Activated T-cell treated with anti-CD3 and anti-CD28 coated beads, Interleukin-2, amount 50 U/mL, for 1 hour (primary cell): ENCODE data around the gene SPOCK3.
"Not testable (repeated sequence)": the region's sequence is repeated elsewhere in the genome, so short reads cannot be mapped to it uniquely, and the experiment has no call there.

Source experiments
- DNase-seq: peaks from one replicate; pipeline ENCODE4 v3.0.0-alpha.2; 2020

SPOCK3 gene

DNA sequence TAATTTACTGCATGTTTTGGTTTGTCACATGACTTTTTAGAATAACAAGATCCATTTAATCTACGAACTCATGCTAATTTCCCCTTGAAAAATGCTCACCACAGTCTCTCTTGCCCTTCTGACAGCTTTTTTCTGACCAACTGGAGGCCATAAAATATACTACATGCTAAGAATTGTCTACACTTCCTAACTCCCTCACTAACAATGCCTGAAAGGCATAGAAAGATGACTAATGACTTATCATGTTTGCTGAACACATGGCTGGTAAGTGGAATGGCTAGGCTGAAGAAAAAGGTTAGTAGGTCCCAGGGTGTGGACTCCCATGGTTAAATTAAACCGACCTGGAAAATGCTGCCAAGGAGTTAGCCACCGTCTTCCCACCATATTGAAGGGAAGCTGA lies 309.9 kb downstream of the SPOCK3 start:
- DNase-seq: no peak

DNA sequence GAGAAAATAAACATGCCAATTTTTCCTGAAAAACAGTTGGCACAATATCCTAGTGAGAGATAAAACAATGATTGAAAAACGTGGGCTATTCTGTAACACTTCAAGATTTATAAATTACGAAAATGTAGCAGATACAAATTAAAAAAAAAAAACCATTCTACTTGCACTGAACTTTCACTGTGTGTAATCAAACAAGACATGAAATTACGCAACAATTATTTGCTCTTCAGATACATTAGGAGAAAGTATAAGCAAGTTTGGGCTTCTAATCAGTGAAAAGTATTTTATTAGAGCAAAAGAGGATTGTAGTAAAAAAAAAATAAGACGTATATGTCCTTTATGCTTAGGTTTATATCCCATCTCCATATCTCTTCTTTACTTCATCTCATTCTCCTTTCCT lies 320.4 kb downstream of the SPOCK3 start:
- no peak for DNase-seq

DNA sequence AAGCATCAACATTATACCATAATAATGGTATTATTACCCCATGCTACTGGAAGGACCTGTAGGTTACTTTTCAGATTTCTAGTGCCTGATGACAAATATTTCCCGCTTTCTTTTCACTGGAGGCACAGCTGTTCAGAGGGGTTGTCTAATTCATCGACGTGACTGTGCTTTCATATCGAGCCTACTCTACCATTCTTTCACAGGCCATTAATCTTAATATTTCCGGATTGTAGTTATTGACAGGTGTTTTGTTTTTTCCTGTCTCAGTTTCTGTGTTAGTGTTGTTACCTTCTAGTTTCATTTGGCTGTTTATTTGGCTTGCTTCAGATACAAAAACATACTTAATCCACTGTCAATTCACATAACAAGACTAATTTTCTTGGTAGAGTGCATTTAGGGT lies 330.9 kb downstream of the SPOCK3 start:
- DNase-seq: no peak

DNA sequence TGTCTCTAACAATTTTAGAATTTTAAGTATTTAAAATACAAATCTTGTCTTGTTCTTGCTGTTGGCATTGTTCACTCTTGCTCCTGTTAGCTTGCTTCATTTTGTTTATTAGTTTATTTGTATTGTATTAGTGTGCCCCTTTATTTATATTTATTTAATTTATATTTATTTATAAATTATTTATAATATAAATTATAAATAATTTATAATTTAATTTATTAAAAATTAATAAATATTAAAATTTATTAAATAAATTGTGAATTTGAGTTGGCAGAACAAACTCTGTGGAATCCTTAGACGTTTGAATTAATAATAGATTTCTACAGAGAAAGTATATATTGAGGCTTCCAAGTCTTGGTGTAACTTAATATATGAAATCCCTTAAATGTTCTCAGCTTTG lies 331.4 kb downstream of the SPOCK3 start:
- no peak for DNase-seq

DNA sequence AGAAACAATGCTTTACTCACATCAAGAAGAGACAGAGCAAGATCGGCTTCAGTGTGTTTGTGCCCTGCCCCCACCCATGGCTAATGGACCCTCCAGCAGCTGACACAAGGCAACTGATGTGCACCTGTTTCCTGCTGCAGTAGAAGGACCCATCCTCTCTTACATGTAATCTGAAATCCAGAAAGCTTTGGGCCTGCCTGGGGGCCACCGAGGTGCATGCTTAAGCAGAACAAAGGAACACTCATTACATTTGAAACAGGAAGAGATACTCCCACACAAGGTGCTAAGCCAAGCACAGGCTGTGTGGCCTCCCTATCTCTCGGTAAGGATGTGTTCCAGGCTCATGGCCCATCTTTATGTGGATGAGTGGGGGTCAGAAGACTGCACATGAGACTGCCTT lies 338.0 kb downstream of the SPOCK3 start:
- DNase-seq: no peak

DNA sequence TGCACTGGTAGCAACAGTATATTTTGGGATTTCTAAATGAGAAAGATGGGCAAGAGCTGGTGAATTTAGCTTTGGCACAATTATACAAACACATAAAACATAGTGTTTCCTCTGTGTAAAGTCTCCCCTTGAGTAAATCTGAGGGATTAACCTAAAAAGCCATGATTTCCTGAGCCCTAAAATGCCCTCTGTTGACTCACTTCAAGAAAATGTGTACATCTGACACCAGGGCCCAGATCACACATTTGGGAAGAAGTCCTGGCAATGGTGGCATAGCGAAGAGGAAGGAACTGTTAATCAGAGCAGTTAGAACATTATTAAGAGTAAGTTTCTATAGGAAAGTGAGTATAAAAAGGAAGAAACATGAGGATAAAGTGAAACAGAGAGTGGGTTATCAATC lies 338.5 kb downstream of the SPOCK3 start:
- no peak for DNase-seq

DNA sequence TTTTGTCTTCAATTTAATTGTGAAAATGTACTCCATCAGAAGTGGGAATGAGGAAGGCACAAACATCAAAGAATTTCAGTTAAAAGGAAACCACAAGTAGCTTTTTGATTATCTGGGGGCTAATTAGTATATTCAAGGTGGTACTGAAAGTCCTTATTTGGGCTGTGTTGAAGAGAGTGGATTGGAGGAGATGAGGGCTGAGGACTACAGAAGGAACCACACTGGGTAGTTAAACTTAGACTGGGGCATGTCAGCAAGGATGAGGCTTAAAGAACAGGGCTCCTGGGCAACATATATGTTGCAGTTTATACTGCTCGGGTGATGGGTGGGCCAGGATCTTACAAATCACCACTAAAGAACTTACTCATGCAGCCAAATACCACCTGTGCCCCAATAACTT lies 346.8 kb downstream of the SPOCK3 start:
- DNase-seq: no peak

DNA sequence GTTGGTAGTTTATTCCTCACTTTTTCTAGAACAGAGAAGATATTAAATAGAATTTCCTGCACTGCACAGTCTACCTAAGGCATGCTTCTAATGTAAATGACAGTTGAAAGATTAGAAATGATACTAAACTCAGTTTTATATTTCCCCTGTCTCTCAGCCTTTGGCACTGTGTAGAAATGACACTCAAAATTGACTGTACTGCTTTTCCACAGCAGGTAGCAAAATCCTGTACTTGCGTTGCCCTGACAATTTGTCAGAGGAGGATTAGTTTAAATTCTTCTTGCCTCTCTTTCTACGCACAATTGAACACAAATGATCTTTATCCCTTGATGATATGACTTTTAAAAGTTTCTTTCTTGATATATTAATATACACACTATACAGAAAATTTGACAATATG lies 347.6 kb downstream of the SPOCK3 start:
- DNase-seq: no peak

DNA sequence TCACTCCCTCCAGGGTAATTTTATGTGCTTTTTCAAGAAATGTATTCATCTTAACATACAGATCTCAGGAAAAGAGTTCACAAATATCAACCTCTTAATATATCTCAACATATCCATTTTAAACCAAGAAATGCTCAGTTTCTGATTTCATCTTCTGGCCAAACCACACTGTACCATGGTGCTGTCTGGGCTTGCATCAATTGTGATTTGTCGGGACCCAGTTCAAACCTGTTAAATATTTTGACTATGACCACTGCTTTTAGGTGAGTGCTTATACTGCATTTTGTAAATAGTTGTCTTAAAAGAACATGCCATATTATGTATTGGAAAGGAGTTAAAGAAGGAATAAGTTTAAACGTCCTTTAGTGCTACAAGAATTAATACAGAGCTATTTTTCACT lies 352.1 kb downstream of the SPOCK3 start:
- no peak for DNase-seq

DNA sequence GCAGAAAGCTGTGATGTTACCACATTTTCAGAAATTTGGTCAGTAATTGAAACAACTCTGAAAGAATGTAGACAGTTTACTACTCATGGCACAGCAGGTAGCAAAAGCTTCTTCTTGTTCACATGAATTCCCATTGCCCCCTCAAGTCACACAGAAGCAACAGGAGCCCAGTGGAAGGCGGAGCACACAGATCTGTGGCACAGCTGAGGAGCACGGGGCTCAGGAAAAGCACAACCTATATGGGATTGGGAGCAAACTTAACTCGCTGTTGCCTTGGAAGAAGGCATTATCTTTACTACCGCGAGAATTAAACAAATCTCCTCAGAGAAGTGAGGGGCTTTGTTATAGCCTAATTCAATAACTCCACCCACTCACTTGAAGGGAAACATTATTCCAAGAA lies 358.5 kb downstream of the SPOCK3 start:
- DNase-seq: no peak

DNA sequence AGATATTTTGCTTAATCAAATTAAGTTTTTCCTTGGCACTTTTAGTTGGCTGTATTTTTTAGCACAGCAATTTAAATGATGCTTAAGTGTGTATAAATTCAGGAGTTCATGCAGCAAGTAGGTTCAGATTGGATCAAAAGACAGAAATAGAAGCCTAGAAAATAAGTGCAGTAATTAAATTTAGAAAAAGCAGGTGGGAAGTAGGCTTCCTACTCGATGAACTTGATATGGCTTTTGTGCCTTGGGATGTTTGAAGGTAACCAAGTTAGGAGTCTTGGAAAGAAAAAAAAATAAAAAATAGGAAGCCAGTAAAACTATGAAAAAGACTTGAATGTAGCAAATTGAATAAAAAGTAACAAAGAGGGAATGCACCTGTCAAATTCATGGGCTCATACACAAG lies 372.3 kb downstream of the SPOCK3 start:
- no peak for DNase-seq

DNA sequence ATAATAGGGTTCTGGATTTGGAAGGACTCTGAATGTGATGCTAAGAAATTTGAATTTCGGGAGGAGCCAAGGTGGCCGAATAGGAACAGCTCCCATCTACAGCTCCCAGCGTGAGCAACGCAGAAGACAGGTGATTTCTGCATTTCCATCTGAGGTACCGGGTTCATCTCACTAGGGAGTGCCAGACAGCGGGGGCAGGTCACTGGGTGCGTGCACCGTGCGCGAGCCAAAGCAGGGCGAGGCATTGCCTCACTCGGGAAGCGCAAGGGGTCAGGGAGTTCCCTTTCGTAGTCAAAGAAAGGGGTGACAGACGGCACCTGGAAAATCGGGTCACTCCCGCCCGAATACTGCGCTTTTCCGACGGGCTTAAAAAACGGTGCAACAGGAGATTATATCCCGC lies 383.9 kb downstream of the SPOCK3 start:
- DNase-seq: not testable (repeated sequence)

DNA sequence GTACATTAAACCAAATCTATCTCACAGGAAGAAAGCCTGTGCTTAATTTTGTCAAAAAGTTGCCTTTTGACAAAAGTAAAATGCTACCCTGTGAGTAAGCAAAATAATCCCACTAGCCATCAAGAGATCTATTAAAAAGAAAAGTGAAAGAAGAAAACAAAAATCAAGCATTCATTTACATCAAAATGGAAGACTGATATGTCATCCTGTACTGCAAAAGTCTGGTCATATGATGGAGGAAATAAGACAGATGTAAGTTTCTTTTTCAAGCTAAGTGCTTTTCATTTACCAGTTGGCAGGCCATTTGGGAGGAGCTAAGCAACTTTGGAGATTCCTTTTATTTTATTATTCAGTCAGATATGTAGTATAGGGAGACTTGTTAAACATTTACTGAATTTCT lies 387.4 kb downstream of the SPOCK3 start:
- no peak for DNase-seq

DNA sequence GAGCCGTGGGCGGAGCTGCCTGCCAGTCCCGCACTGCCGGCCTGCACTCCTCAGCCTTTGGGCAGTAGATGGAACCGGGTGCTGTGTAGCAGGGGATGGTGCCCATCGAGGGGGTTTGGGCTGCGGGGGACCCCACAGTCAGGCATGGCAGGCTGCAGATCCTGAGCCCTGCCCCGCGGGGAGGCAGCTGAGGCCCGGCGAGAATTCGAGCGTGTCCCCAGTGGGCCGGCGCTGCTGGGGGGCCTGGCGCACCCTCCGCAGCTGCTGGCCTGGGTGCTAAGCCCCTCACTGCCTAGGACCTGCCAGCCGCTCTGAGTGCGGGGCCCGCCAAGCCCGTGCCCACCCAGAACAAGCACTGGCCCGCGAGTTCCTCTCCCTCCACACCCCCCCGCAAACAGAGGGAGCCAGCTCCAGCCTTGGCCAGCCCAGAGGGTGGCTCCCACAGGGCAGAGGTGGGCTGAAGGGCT lies 391.5 kb downstream of the SPOCK3 start:
- no peak for DNase-seq

DNA sequence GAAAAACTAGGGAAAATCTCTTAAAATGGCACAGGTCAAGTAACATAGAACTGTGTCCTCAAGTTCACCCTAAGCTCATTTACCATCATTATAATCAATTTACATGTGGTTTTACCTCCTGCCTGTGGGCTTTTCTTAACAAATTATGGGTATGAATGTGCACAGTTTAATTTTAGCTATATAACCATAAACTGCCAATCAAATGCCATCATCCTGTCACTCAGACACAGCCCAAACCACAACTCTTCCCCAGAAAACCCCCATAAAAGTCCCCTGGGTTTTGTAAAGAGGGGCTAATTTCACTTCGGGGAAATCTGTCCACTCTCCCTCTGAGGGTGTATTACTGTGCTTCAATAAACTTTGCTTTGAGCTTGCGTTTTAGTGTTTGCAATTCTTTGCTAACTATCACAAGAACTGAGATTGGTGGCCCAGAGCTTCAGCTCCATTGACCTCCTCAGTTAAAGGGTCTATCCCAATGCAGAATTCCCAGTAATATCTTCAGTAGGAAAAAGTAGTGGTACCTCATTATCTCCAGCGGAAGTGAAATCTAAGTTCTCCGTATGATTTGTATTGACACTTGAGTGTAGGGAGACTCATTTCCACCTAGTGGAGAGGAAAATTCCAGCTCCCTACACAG lies 394.6 kb downstream of the SPOCK3 start:
- DNase-seq: no peak

DNA sequence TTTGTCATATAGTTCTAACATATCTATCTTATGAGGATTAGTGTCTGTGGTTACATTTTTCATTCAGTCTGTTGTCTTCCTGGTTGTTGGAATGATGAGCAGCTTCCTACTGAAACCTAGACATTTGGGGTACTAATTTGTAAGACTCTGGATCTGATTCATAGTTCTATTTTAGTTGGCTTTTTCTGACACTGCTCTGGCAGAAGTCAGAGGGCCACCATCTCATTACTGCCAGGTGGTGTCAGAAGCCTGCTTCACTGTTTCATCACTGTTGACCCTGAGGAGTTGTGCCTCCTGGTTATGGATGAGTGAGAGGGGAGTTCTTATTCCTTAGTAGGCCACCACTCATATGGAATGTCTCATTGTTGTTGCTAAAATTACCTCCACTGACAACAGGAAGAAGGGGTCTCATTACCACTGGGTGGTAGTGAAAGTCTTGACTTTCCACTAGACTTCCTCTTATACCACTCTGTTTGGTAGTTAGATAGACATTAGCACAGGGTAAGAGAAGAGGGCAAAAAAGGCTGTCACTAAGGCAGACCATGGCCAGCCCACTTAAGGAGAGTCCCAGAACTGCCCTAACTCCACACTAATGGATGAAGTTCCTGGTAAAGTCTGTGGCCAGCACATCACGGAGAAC lies 395.2 kb downstream of the SPOCK3 start:
- no peak for DNase-seq

DNA sequence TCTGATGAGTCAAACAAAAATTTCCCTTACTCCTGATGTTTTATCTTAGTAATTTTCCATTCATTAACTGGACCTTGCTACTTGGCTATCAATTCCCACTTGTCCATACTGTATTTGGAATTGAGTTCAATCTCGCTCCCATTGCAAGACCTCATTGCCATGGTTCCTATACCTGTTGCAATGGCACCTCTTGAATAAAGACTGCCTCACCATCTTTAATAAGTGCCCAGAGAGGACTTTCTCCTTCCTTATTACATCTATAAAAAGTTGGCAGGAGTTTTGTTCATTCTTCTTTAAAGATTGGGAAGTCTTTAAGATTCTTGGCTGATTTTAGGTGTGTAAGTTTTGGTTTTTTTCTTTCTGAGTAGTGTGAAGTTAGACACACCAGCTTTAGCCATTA lies 397.4 kb downstream of the SPOCK3 start:
- DNase-seq: no peak

DNA sequence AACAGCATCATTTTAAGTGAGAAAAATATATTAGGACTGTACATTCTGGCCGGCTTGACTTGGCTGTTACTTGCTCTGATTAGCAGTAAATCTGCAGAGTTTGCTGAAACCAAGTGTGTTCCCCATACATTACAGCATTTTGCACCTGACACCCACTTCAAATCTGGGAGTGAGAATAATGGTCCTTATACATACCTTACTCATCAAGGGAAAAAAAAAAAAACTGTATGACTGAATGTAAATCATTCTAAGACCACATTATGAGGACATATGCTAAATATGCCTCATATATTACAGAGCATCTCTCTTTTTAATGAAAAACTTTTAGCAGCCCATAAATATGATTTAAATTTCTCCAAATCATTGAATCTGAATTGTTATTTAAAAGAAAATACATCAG lies 406.7 kb downstream of the SPOCK3 start:
- DNase-seq: no peak

DNA sequence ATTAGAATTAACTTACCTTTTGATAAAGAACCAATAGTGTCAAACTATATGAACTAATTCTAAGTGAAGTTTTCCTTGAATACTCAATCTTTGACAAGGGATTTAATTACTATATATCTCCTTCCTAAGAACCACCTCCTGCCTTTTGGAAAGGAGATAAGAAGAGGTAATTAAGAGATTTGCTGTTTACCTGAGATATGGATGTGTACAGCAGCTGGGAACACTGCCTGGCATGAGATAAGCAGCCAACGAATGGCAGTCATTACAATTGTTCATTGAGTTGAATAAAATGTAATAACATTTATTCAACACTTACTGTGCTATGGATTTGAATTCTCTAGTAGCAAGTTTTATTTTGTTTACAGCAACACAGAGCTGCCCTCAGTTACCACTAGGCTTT lies 407.1 kb downstream of the SPOCK3 start:
- DNase-seq: no peak

DNA sequence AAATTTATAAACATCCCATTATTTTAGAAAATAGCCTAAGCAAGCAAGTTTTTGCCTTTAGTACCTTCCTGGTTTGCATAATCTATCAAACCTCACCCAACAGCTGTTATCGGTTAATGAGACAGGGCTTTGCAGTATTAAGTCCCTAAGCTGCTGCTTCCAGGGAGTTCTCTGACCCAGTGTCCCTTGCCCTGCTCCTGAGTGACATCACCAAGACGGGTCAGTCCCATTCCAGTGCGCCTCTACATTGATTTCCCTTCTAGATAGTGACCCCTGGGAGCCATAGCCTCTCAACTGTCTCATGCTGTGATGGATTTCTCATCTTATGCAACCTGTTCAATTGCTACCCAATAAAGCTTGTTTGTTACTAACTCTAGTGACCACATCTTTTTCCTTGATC lies 410.4 kb downstream of the SPOCK3 start:
- no peak for DNase-seq

DNA sequence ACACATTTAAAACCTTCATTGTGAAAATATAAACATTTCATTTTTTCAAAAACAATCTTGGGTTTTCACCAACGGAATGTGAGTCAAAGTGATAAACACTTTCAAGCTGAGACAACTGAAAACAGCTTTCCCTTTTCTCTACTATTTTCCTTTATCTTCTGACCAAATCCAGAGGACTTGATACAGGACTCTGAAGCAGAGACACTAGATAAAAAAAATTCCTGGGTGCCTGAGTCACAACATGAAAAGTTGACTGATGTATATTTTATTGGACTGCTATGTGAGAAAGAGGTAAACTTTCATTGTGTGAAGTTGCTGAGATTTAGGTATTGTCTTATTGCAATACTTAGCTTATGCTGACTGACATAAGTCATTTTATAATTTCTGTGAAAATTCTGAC lies 411.2 kb downstream of the SPOCK3 start:
- no peak for DNase-seq

DNA sequence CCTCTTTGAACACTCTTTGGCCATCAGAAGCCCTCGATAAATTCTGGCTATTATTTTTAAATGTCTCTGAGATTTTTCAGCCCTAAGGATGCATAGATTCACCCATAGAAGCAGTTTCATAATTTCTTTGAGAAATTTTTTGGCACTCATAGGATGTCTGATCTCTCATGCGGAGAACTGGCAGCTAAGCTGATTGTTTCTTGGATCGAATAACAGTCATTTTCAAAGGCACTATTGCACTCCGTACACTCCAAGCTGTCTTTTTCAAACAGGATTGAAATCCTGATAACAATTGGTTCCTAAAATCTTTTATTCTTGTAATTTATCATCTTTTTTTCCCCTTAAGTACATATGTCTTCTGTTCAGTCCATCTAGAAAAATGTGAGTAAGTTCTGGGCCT lies 411.9 kb downstream of the SPOCK3 start:
- DNase-seq: no peak

DNA sequence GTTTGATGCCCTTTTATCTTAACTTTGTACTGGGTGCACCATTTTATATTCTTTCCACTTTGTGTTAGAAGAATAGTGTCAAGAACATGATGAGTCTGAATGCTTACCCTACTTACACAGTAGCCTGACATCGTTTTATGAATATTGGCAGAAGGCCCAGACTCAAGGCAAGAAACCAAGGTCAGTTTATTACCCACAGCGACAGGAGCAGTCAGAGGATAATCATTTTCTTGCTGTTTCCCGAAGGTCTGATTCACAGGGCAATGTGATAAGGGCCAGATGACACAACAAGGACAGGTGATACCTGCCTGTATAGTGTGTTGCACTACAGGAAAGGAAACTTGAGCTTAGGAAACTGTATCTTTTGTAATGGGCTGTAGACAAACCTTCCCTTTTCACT lies 417.4 kb downstream of the SPOCK3 start:
- no peak for DNase-seq

DNA sequence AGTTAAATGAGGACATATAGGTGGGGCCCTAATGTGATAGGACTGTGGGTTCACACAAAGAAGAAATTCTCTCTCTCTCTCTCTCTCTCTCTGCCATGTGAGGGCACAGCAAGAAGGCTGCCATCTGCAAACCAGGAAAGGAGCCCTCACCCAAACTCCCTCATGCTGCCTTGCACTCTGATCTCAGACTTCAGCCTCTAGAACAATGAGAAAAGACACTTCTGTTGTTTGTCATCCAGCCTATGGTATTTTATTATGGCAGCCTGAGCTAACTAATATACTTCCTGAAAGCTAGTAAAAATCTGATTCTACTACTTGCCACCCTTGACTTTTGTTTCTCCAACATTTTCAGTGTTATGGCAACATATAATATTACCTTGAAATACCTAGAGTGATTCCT lies 425.9 kb downstream of the SPOCK3 start:
- DNase-seq: no peak

DNA sequence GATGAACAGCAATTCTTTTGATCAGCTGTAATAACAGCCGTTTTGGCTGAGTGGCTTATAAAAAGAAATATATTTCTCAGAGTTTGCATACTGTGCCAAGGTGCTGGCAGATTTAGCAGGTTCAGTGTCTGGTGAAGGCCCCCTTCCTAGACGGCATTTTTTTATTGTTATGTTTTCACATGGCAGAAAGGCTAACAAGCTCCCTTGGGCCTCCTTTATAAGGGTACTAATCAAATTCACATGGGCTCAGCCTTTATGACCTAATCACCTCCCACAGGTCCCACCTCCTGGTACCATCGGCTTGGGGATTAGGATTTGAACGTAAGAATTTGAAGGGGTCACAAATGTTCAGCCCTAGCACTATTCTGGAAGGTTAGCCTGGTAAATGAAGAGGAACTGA lies 431.9 kb downstream of the SPOCK3 start:
- no peak for DNase-seq
